AG04450 (cell line): ENCODE measurements around the gene ABCC3. TPM values are rescaled to one million over a fixed set of nuclear protein-coding genes. Genes with fewer than 3 reads are reported as not detected.

Experiments used
- CTCF ChIA-PET: fragments of 300-600, 350-600 bp; formaldehyde crosslinking; extraction: SDS; loops from one replicate; lab custom pipeline; 2022; ENCODE audit warnings: antibody characterized with exemption, inconsistent platforms; lab: Charles Lee
- POLR2A ChIA-PET: fragments of 350-600 bp; formaldehyde crosslinking; extraction: SDS; loops from one replicate; lab custom pipeline; 2021; ENCODE audit warnings: antibody characterized with exemption, inconsistent platforms; lab: Yijun Ruan, JAX
- DNase-seq: peaks from one replicate; pipeline ENCODE4 v3.0.0-alpha.2; 2011; ENCODE audit warnings: low read depth, low spot score
- H3K27ac ChIP-seq: one replicate; pipeline ENCODE4 v1.5.1; 2012; ENCODE audit warnings: low read depth, low read length, control low read depth
- H3K27me3 ChIP-seq: one replicate; pipeline ENCODE4 v1.6.0; 2012; ENCODE audit warnings: low read length; ENCODE audit not compliant: control insufficient read depth, insufficient read depth
- H3K4me3 ChIP-seq: 2 replicates; pipeline ENCODE4 v1.5.1; 2011; ENCODE audit warnings: mild to moderate bottlenecking, low read depth, low read length, control low read depth
- H3K9me3 ChIP-seq: 2 replicates; pipeline ENCODE4 v1.5.1; 2012; ENCODE audit warnings: low read length; ENCODE audit not compliant: control insufficient read depth, insufficient read depth
- polyA minus RNA-seq: library from RNA; depleted of rRNA, polyadenylated mRNA; stranded (reverse); fragments of >200 nt; gene quantifications from 2 replicates; pipeline ENCODE4 v1.2.3, GENCODE V29; 2011; rRNA and poly(A)+ RNA removed
- polyA plus RNA-seq: library from polyadenylated mRNA; depleted of rRNA; stranded (reverse); fragments of >200 nt; gene quantifications from 2 replicates; pipeline ENCODE4 v1.2.3, GENCODE V29; 2011; rRNA removed
- TF ChIP-seq, protein P1 (sequence below): IDR thresholded peaks from 2 replicates; pipeline ENCODE4 v1.5.1; 2011; ENCODE audit warnings: low read depth, low read length, control low read depth, inconsistent platforms

The ABCC3 gene
- polyA plus RNA-seq (21.5 and 21.7 TPM in 2 replicates), polyA minus RNA-seq (33.3 and 42.7 TPM in 2 replicates)

- no peak for DNase-seq
- no peaks in the 10 kb centered on the region for H3K9me3 ChIP-seq
- no peaks in the 10 kb centered on the region for H3K27me3 ChIP-seq
- POLR2A ChIA-PET = no interaction called here
- CTCF ChIA-PET = no interaction called here
- peak within 1 kb of the TSS; percentile 63 for H3K4me3 ChIP-seq
- TF ChIP-seq, protein P1, sequence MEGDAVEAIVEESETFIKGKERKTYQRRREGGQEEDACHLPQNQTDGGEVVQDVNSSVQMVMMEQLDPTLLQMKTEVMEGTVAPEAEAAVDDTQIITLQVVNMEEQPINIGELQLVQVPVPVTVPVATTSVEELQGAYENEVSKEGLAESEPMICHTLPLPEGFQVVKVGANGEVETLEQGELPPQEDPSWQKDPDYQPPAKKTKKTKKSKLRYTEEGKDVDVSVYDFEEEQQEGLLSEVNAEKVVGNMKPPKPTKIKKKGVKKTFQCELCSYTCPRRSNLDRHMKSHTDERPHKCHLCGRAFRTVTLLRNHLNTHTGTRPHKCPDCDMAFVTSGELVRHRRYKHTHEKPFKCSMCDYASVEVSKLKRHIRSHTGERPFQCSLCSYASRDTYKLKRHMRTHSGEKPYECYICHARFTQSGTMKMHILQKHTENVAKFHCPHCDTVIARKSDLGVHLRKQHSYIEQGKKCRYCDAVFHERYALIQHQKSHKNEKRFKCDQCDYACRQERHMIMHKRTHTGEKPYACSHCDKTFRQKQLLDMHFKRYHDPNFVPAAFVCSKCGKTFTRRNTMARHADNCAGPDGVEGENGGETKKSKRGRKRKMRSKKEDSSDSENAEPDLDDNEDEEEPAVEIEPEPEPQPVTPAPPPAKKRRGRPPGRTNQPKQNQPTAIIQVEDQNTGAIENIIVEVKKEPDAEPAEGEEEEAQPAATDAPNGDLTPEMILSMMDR = no peak
- H3K27ac ChIP-seq = no peak within 1 kb of the TSS
These were observed at the start of gene ABCC3 for GRCh38 chr17:50634224-50634914. Gene ABCC3 (plus strand): TSS chr17:50634881. CDS start chr17:50634937, 56 bp downstream.

- Histone ChIP-seq H3K9me3 (peaks cover 4% of the 10 kb centered on the region), H3K27me3 (peaks cover 44% of the 10 kb centered on the region), H3K4me3 (no peak overlapping the region), H3K27ac (no peak overlapping the region)
- POLR2A ChIA-PET = no interaction called here
- CTCF ChIA-PET = interaction anchor here (0.7 kb wide), 1 partner anchor 34 kb away, joined by 3 read pairs; no protein-coding TSS in a partner anchor
- TF ChIP-seq, protein P1 = no peak
- no peak for DNase-seq
These were observed 49.3 kb upstream of the ABCC3 start for GRCh38 chr17:50585346-50585745.

- TF ChIP-seq, protein P1 = no peak
- no peak overlapping the region for H3K4me3 ChIP-seq
- H3K27ac ChIP-seq = no peak overlapping the region
- CTCF ChIA-PET = no interaction called here
- DNase-seq = no peak
- POLR2A ChIA-PET = no interaction called here
- peaks cover 42% of the 10 kb centered on the region for H3K27me3 ChIP-seq
- peaks cover 4% of the 10 kb centered on the region for H3K9me3 ChIP-seq
These were observed 48.8 kb upstream of the ABCC3 start for GRCh38 chr17:50585891-50586290.

GRCh38 chr17:50586421-50587247 lies 48.0 kb upstream of the ABCC3 start:
- no peaks in the 10 kb centered on the region; the same call in 1 of the 2 replicates for H3K9me3 ChIP-seq
- peaks cover 42% of the 10 kb centered on the region for H3K27me3 ChIP-seq
- no peak for DNase-seq
- H3K4me3 ChIP-seq = no peak overlapping the region
- TF ChIP-seq, protein P1 = no peak
- no peak overlapping the region for H3K27ac ChIP-seq
- CTCF ChIA-PET = no interaction called here
- POLR2A ChIA-PET = no interaction called here
